Neural progenitor cell (in vitro differentiated cells): ENCODE data around the gene SCYL2. TPM values are rescaled to one million over a fixed set of nuclear protein-coding genes. Genes with fewer than 3 reads are reported as not detected.
"Not testable (repeated sequence)": the region's sequence is repeated elsewhere in the genome, so short reads cannot be mapped to it uniquely, and the experiment has no call there.

Experiments
- DNase-seq: peaks from one replicate; pipeline ENCODE4 v3.0.0-alpha.2; 2016; ENCODE audit warnings: low spot score
- H2AFZ ChIP-seq: fragments of 200-600 bp; sonication (generic); replicated peaks from 2 replicates; pipeline ENCODE4 v1.6.1; 2016; ENCODE audit warnings: antibody characterized with exemption
- H3F3A ChIP-seq: fragments of 200-600 bp; sonication (generic); 2 replicates; pipeline ENCODE4 v1.6.1; 2016; ENCODE audit warnings: antibody characterized with exemption, low read depth
- H3K27ac ChIP-seq: fragments of 200-600 bp; sonication (generic); 2 replicates; pipeline ENCODE4 v1.5.1; 2016; ENCODE audit warnings: mild to moderate bottlenecking
- H3K27me3 ChIP-seq: fragments of 200-600 bp; sonication (generic); 2 replicates; pipeline ENCODE4 v1.6.1; 2016; ENCODE audit warnings: mild to moderate bottlenecking, moderate library complexity
- H3K36me3 ChIP-seq: fragments of 200-600 bp; sonication (generic); 2 replicates; pipeline ENCODE4 v1.5.1; 2016
- H3K4me1 ChIP-seq: fragments of 200-600 bp; sonication (generic); 2 replicates; pipeline ENCODE4 v1.6.1; 2016; ENCODE audit warnings: mixed run types
- H3K4me2 ChIP-seq: fragments of 200-600 bp; sonication (generic); 2 replicates; pipeline ENCODE4 v1.6.1; 2016
- H3K4me3 ChIP-seq: fragments of 200-600 bp; sonication (generic); 2 replicates; pipeline ENCODE4 v1.5.1; 2016
- H3K79me2 ChIP-seq: fragments of 200-600 bp; sonication (generic); 2 replicates; pipeline ENCODE4 v1.6.1; 2016; ENCODE audit warnings: low read depth
- H3K9ac ChIP-seq: fragments of 200-600 bp; sonication (generic); 2 replicates; pipeline ENCODE4 v1.6.1; 2016
- H3K9me3 ChIP-seq: fragments of 200-600 bp; sonication (generic); 2 replicates; pipeline ENCODE4 v1.5.1; 2016; ENCODE audit warnings: low read depth
- H4K20me1 ChIP-seq: fragments of 200-600 bp; sonication (generic); 2 replicates; pipeline ENCODE4 v1.6.1; 2016; ENCODE audit warnings: low read depth
- H3K27ac Mint-ChIP-seq: 3 replicates; pipeline ENCODE4 v1.8.0; 2021; ENCODE audit warnings: mixed read lengths
- H3K27me3 Mint-ChIP-seq: 2 replicates; pipeline ENCODE4 v1.8.0; 2022; ENCODE audit warnings: low read depth, mild to moderate bottlenecking, inconsistent platforms, moderate library complexity, mixed read lengths; ENCODE audit not compliant: insufficient read depth
- H3K36me3 Mint-ChIP-seq: 3 replicates; pipeline ENCODE4 v1.8.0; 2021; ENCODE audit warnings: mixed read lengths
- H3K4me1 Mint-ChIP-seq: 3 replicates; pipeline ENCODE4 v1.8.0; 2021; ENCODE audit warnings: mixed read lengths
- H3K4me3 Mint-ChIP-seq: 3 replicates; pipeline ENCODE4 v1.8.0; 2021; ENCODE audit warnings: mild to moderate bottlenecking, moderate library complexity, mixed read lengths
- H3K9me3 Mint-ChIP-seq: 3 replicates; pipeline ENCODE4 v1.8.0; 2020; ENCODE audit warnings: mixed read lengths
- EZH2 ChIP-seq: fragments of 200-600 bp; sonication (generic); IDR thresholded peaks from 2 replicates; pipeline ENCODE4 v1.6.1; 2017; ENCODE audit warnings: antibody characterized with exemption, mild to moderate bottlenecking, moderate library complexity
- EZH2phosphoT487 ChIP-seq: fragments of 200-600 bp; sonication (generic); IDR thresholded peaks from 2 replicates; pipeline ENCODE4 v1.6.1; 2017; ENCODE audit warnings: antibody characterized with exemption
- total RNA-seq: library from RNA; depleted of rRNA; stranded (reverse); fragments of >200 nt; gene quantifications from 2 replicates; pipeline ENCODE4 v1.2.3, GENCODE V29; 2015; ENCODE audit warnings: low replicate concordance
- TF ChIP-seq, protein P1 (sequence below): fragments of 200-600 bp; sonication (generic); IDR thresholded peaks from 2 replicates; pipeline ENCODE4 v1.5.1; 2017; ENCODE audit warnings: antibody characterized with exemption, mild to moderate bottlenecking

SCYL2 gene
- total RNA-seq, 1 donor from 2014 or later: 151 TPM

DNA sequence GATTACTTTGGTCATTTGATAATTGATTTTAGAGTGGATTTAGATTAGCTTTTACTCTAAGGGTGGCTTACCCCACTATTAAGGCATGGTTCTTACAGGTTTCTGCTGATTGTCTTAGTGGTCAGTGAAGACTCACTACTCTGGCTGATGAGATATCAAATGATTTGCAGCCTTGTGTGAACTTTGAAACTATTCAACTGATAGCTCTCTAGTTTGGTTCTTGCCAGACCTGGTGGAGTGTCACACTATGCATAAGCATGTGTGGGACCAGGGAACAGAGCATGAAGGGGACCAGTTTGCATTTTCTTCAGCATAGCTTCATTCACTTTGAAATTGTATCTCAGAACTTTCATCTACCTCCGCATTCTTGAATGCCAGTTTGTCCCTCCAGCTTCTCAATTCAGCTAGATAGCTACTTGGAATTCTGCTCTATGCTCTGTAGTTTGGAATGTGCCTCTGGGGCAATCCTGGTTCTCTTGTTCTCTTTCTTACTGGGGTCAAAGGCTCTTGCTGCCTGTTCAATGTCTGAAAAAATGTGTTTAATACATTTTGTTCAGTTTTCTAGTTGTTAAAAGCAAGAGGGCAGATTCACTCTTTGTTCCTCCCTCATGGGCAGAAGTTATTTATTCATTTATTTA lies 12.7 kb downstream of the SCYL2 start:
- Histone ChIP-seq H3F3A (no peaks in the 10 kb centered on the region), H3K4me2 (no peak overlapping the region), H3K27ac (no peak overlapping the region), H3K36me3 (no peaks in the 10 kb centered on the region), H3K79me2 (peaks cover 90% of the 10 kb centered on the region), H3K27me3 (no peaks in the 10 kb centered on the region), H3K4me1 (peaks cover 8% of the 10 kb centered on the region), H2AFZ (no peak overlapping the region), H3K9ac (no peak overlapping the region), H3K4me3 (no peak overlapping the region), H4K20me1 (peaks cover 52% of the 10 kb centered on the region), H3K9me3 (no peaks in the 10 kb centered on the region)
- H3K27ac Mint-ChIP-seq: peak overlapping the region; percentile 57
- TF ChIP-seq EZH2phosphoT487: no peak
- TF ChIP-seq EZH2: no peak
- TF ChIP-seq, protein P1, sequence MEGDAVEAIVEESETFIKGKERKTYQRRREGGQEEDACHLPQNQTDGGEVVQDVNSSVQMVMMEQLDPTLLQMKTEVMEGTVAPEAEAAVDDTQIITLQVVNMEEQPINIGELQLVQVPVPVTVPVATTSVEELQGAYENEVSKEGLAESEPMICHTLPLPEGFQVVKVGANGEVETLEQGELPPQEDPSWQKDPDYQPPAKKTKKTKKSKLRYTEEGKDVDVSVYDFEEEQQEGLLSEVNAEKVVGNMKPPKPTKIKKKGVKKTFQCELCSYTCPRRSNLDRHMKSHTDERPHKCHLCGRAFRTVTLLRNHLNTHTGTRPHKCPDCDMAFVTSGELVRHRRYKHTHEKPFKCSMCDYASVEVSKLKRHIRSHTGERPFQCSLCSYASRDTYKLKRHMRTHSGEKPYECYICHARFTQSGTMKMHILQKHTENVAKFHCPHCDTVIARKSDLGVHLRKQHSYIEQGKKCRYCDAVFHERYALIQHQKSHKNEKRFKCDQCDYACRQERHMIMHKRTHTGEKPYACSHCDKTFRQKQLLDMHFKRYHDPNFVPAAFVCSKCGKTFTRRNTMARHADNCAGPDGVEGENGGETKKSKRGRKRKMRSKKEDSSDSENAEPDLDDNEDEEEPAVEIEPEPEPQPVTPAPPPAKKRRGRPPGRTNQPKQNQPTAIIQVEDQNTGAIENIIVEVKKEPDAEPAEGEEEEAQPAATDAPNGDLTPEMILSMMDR: no peak
- peaks cover 27% of the 10 kb centered on the region for H3K36me3 Mint-ChIP-seq
- peaks cover 12% of the 10 kb centered on the region for H3K9me3 Mint-ChIP-seq
- H3K4me1 Mint-ChIP-seq: peaks cover 15% of the 10 kb centered on the region
- H3K27me3 Mint-ChIP-seq: peaks cover 2% of the 10 kb centered on the region
- peak overlapping the region; percentile 23 for H3K4me3 Mint-ChIP-seq
- peak; percentile 30 for DNase-seq

DNA sequence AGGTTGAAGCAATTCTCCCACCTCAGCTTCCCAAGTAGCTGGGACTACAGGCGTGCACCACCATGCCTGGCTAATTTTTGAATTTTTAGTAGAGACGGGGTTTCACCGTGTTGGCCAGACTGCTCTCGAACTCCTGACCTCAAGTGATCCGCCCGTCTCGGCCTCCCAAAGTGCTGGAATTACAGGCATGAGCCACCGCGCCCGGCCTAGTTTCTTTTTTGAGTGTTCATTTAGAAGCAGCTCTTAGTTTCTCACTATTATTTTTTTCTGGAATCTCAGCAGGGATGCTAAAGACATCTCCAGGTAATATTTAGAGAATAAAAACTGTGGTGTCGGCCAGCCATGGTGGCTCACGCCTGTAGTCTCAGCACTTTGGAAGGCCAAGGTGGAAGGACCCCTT lies 17.6 kb downstream of the SCYL2 start:
- H4K20me1 ChIP-seq: peaks cover 33% of the 10 kb centered on the region
- not testable (repeated sequence) for H3K4me1 Mint-ChIP-seq

DNA sequence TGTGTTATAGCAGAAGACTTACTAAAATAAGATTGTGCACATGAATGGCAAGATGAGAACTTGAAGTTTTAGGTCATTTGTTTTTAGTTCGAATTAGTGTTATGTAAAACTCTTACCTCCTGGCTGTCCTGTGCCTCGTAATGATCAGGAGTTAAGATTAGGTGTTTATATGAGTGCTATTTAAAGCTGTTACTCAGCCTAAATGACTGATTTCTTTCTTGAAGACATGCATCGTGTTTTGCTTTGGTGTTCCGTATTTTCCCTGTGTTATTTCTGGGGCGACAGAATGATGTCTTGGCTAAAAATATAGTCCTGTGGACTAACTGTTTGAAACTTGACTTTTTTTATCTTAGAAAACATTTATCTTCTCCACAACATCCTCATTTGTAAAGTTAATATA lies 22.1 kb downstream of the SCYL2 start:
- H3K36me3 Mint-ChIP-seq: peaks cover 21% of the 10 kb centered on the region
- H3F3A ChIP-seq: no peaks in the 10 kb centered on the region
- peaks cover 10% of the 10 kb centered on the region for H3K36me3 ChIP-seq
- H3K4me1 ChIP-seq: no peaks in the 10 kb centered on the region
- H2AFZ ChIP-seq: no peak overlapping the region
- H3K4me3 ChIP-seq: no peak overlapping the region
- peaks cover 8% of the 10 kb centered on the region for H3K79me2 ChIP-seq
- H3K27me3 Mint-ChIP-seq: no peaks in the 10 kb centered on the region
- H4K20me1 ChIP-seq: no peaks in the 10 kb centered on the region
- no peaks in the 10 kb centered on the region for H3K9me3 ChIP-seq
- H3K27ac Mint-ChIP-seq: no peak overlapping the region
- peaks cover 2% of the 10 kb centered on the region for H3K9me3 Mint-ChIP-seq
- H3K9ac ChIP-seq: no peak overlapping the region
- H3K27me3 ChIP-seq: no peaks in the 10 kb centered on the region
- H3K4me2 ChIP-seq: no peak overlapping the region
- TF ChIP-seq, protein P1: no peak
- TF ChIP-seq EZH2phosphoT487: no peak
- TF ChIP-seq EZH2: no peak
- no peak overlapping the region for H3K27ac ChIP-seq
- DNase-seq: no peak
- no peaks in the 10 kb centered on the region for H3K4me1 Mint-ChIP-seq
- H3K4me3 Mint-ChIP-seq: no peak overlapping the region

More for the DNA sequence above, 17.6 kb downstream of the SCYL2 start:
- not testable (repeated sequence) for H3K4me3 Mint-ChIP-seq, H3K4me2 ChIP-seq, H3K4me3 ChIP-seq, H3K27me3 Mint-ChIP-seq, DNase-seq, H3K36me3 Mint-ChIP-seq, H3K27me3 ChIP-seq, H3K27ac ChIP-seq, H3K36me3 ChIP-seq, H2AFZ ChIP-seq, H3K4me1 ChIP-seq, H3F3A ChIP-seq, H3K9me3 ChIP-seq, H3K9me3 Mint-ChIP-seq, H3K9ac ChIP-seq, H3K27ac Mint-ChIP-seq
- peaks cover 50% of the 10 kb centered on the region for H3K79me2 ChIP-seq

DNA sequence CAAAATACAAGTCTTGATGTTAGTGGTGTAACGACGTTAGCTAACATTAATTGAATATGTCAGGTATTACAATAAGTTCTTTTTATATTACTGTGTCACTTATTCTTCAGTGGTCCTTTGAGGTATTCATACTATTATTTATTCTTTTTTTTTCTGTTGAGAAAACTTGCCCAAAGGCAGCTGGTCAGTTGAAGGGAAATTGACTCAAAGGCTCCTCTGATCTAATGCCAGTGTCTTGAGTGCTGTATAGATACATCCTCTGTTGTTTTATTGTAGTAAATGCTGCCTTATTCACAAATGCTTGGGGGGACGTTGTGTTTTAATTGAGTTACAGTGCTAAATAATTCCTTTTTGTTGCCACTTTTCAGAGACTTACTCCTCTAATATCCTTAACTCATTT lies 23.0 kb downstream of the SCYL2 start:
- H3K27me3 Mint-ChIP-seq: no peaks in the 10 kb centered on the region
- no peaks in the 10 kb centered on the region for H3K4me1 Mint-ChIP-seq
- H3K27ac ChIP-seq: no peak overlapping the region
- no peak overlapping the region for H3K27ac Mint-ChIP-seq
- H3K27me3 ChIP-seq: no peaks in the 10 kb centered on the region
- H3K4me3 Mint-ChIP-seq: no peak overlapping the region
- no peaks in the 10 kb centered on the region for H3K9me3 ChIP-seq
- no peaks in the 10 kb centered on the region for H3K4me1 ChIP-seq
- H3F3A ChIP-seq: no peaks in the 10 kb centered on the region
- TF ChIP-seq, protein P1: no peak
- no peak for TF ChIP-seq EZH2phosphoT487
- no peak for TF ChIP-seq EZH2
- no peak overlapping the region for H3K4me2 ChIP-seq
- H2AFZ ChIP-seq: no peak overlapping the region
- no peak overlapping the region for H3K9ac ChIP-seq
- peaks cover 8% of the 10 kb centered on the region for H3K79me2 ChIP-seq
- H3K9me3 Mint-ChIP-seq: peaks cover 2% of the 10 kb centered on the region
- no peak overlapping the region for H3K4me3 ChIP-seq
- H4K20me1 ChIP-seq: no peaks in the 10 kb centered on the region
- DNase-seq: no peak
- H3K36me3 Mint-ChIP-seq: peaks cover 21% of the 10 kb centered on the region
- H3K36me3 ChIP-seq: peaks cover 10% of the 10 kb centered on the region
